NOMO-1 treated with dmso at 0.1 percent for 144 hours (cell line): ENCODE measurements around the gene FAM110C.

Experiments
- DNase-seq: peaks from one replicate; lab custom pipeline; 2025; ENCODE audit not compliant: unreplicated experiment; lab: John Stamatoyannopoulos, UW

Gene FAM110C

GRCh38 chr2:10222-10875, 36.0 kb downstream of the FAM110C start:
- DNase-seq: no peak
